A549 (cell line): ENCODE data around the gene POMT1.

Experiments
- BHLHE40 ChIP-seq: IDR thresholded peaks from 2 replicates; pipeline ENCODE4 v1.6.1; 2012; ENCODE audit warnings: low read depth, low read length, inconsistent platforms
- CBX2 ChIP-seq: fragments of 200-600 bp; sonication (generic); IDR thresholded peaks from 2 replicates; pipeline ENCODE4 v1.6.1; 2016; ENCODE audit warnings: low read depth, mild to moderate bottlenecking, borderline replicate concordance
- CEBPB ChIP-seq, 2 experiments: fragments of >200 bp in 1 of 2; sonication (Bioruptor Twin) in 1 of 2; formaldehyde crosslinking in 1 of 2; IDR thresholded peaks; 2 replicates each; pipeline ENCODE4 v1.6.1; 2012 to 2016
- CTCF ChIP-seq: fragments of >200 bp; sonication (Bioruptor Twin); formaldehyde crosslinking; IDR thresholded peaks from 3 replicates; pipeline ENCODE4 v1.5.1; 2016
- E2F6 ChIP-seq: IDR thresholded peaks from 2 replicates; pipeline ENCODE4 v1.6.1; 2012; ENCODE audit warnings: low read depth, borderline replicate concordance
- EHMT2 ChIP-seq: fragments of 200-600 bp; sonication (generic); IDR thresholded peaks from 2 replicates; pipeline ENCODE4 v1.6.1; 2016; ENCODE audit warnings: antibody characterized with exemption, low read depth, mild to moderate bottlenecking, moderate library complexity
- MAX ChIP-seq: IDR thresholded peaks from 2 replicates; pipeline ENCODE4 v1.6.1; 2012
- POLR2A ChIP-seq: IDR thresholded peaks from 2 replicates; pipeline ENCODE4 v1.6.1; 2012; ENCODE audit warnings: mild to moderate bottlenecking, low read length
- RCOR1 ChIP-seq: fragments of 150-350 bp; IDR thresholded peaks from 2 replicates; pipeline ENCODE4 v1.6.1; 2014; ENCODE audit warnings: antibody characterized with exemption, low read length, low read depth
- REST ChIP-seq: fragments of 200-600 bp; sonication (generic); IDR thresholded peaks from 2 replicates; pipeline ENCODE4 v1.6.1; 2016; ENCODE audit warnings: antibody characterized with exemption, mild to moderate bottlenecking, moderate library complexity
- SMC3 ChIP-seq: fragments of >200 bp; sonication (Bioruptor Twin); formaldehyde crosslinking; IDR thresholded peaks from 3 replicates; pipeline ENCODE4 v1.6.1; 2018; ENCODE audit warnings: inconsistent platforms
- TP53 ChIP-seq: fragments of 250-450 bp; sonication (Bioruptor Pico); IDR thresholded peaks from 2 replicates; pipeline ENCODE4 v1.5.0; 2021; ENCODE audit warnings: mild to moderate bottlenecking, moderate library complexity
- ZC3H11A ChIP-seq: fragments of 450-650 bp; IDR thresholded peaks from 2 replicates; pipeline ENCODE4 v1.6.1; 2014; ENCODE audit warnings: antibody characterized with exemption, mild to moderate bottlenecking
- TF ChIP-seq, protein P1 (sequence below): fragments of 450-650 bp; IDR thresholded peaks from 2 replicates; pipeline ENCODE4 v1.6.1; 2014; ENCODE audit warnings: antibody characterized with exemption

DNA sequence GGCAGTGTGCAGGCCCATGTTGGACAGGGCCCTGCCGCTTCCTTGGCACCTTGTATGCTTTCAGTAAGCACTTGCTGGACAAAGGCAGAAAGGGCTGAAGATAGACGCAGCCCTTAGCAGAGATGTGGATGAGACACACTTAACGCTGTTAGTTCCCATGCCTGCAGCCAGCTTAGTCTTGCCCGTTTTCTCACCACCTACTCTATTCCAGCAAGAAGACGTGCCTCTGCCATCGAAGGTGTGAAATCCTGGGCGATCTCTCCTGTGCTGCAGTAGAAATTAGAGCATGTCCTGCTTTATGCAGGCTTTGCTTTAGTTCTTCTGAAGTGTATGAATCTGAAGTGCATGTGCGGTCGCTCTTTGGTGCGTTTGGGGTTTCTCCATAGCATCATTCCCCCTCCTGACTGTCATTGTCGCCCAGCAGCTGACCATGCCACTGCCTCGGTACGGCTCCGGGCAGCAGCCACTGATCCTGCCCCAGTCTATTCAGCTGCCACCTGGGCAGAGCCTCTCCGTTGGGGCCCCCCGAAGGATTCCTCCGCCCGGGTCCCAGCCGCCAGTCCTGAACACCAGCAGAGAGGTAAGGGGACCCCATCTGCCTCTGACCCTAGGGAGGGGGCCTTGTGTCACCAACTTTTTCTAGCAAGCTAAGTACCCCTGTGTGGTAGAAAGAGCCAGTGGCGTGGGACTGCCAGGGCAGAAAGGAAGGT is 11.6 kb upstream of the POMT1 start:
- TF ChIP-seq E2F6: no peak
- TF ChIP-seq TP53 (CRISPR knock-in tag): no peak
- TF ChIP-seq CEBPB (IDR thresholded peaks at IDR 0.05): no peak
- TF ChIP-seq, protein P1, sequence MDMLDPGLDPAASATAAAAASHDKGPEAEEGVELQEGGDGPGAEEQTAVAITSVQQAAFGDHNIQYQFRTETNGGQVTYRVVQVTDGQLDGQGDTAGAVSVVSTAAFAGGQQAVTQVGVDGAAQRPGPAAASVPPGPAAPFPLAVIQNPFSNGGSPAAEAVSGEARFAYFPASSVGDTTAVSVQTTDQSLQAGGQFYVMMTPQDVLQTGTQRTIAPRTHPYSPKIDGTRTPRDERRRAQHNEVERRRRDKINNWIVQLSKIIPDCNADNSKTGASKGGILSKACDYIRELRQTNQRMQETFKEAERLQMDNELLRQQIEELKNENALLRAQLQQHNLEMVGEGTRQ: no peak
- no peak for TF ChIP-seq CTCF
- TF ChIP-seq SMC3: no peak
- TF ChIP-seq REST: no peak
- no peak for TF ChIP-seq EHMT2
- no peak for TF ChIP-seq CBX2
- no peak for TF ChIP-seq ZC3H11A
- TF ChIP-seq MAX: no peak
- no peak for TF ChIP-seq RCOR1
- TF ChIP-seq POLR2A: no peak
- TF ChIP-seq BHLHE40: no peak
